LNCAP (cell line): ENCODE measurements around the gene RAET1L.

Experiments
- TF ChIP-seq, protein P1 (sequence below): fragments of 450-650 bp; IDR thresholded peaks from 2 replicates; pipeline ENCODE4 v1.5.1; 2017; ENCODE audit warnings: mild to moderate bottlenecking

RAET1L gene

DNA sequence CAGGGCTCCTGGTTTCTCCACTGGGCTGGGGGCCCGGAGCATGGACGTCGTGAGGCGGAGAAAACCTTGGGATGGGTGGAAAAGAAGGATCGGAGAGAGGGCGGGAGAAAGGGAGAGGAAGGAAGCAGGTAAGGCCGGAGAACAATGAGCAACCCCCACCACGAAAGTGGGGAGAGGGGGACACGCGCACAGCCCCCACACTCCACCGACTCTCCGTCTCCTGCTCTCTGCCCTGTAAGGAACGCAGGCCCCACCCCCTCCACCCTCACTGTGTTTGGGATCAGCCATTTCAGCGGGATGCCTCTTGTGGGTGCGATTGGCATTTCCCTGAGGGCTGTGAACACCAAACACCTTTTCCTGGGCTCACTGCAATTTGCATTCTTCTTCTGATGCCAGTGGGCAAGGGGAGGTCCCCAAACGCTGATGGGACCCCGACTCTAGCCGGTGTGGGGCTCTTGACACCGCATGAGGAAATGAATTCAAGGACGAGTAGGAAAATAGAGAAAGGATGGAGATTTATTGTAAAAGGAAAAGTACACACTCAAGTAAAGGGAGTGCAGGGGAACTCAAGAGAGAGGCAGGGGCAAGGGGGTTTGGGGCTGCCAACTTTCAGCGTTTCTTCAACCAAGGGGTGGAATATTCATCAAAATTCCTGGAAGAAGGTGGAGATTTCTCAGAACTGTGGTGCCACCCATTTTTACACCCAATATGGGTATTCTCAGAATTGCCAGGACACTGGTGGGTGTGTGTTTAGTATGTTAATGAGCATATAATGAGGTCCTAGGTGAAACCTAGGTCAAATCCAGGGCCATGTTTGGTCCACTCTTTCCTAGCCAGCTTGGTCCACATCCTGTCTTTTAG lies 13.1 kb upstream of the RAET1L start:
- TF ChIP-seq, protein P1, sequence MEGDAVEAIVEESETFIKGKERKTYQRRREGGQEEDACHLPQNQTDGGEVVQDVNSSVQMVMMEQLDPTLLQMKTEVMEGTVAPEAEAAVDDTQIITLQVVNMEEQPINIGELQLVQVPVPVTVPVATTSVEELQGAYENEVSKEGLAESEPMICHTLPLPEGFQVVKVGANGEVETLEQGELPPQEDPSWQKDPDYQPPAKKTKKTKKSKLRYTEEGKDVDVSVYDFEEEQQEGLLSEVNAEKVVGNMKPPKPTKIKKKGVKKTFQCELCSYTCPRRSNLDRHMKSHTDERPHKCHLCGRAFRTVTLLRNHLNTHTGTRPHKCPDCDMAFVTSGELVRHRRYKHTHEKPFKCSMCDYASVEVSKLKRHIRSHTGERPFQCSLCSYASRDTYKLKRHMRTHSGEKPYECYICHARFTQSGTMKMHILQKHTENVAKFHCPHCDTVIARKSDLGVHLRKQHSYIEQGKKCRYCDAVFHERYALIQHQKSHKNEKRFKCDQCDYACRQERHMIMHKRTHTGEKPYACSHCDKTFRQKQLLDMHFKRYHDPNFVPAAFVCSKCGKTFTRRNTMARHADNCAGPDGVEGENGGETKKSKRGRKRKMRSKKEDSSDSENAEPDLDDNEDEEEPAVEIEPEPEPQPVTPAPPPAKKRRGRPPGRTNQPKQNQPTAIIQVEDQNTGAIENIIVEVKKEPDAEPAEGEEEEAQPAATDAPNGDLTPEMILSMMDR: no peak

DNA sequence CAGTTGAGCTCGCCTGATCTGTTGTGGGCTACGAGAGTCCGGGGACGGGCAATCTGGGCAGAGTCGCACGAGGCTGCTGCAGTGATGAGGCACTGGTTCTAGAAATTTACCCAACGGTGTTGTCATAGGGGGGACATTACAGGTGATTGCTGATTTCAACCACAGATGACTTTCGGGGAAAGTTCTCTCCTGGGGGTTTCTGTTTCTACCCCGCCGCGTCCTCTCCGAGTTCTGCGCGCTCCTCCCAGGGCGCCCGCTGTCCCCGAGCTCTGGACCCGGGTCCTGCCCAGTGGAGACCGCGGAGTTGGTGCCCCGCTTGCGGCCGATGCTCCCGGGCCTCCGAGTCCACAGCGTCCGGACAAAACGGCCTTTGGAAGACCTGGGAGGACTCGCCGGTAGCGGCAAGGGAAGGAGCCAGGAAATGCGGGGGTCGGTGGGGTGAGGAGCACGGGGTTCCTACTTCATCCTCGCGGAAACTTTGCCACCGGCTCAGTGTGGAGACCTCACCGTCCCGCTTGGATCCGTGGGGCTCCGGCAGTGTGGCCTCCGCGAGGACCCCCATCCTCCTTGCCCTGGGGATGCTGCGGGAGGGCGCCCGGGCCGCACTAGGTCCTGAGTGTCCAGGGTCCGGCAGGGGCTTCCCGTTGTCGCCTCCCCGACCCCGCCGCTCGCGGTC lies 12.3 kb upstream of the RAET1L start:
- TF ChIP-seq, protein P1: no peak

DNA sequence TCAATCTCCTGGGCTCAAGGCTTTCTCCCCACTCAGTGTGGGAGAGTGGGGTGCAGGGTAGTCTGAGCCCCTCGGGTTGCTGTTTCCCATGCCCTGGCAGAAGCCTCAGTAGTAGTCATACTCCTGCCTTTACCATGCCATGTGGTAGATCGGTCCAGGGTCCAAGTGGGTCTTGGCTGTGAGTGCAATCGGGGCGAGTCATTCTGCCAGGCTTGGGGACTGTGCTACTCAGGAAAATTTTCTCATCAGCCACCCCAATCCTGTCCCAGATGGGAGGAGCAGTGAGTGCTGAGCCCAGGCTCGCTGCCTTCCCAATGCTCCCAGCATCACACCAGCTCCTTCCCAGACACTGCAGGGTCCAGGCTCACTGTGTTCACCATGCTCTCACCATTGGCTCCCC lies 10.7 kb upstream of the RAET1L start:
- TF ChIP-seq, protein P1: no peak

DNA sequence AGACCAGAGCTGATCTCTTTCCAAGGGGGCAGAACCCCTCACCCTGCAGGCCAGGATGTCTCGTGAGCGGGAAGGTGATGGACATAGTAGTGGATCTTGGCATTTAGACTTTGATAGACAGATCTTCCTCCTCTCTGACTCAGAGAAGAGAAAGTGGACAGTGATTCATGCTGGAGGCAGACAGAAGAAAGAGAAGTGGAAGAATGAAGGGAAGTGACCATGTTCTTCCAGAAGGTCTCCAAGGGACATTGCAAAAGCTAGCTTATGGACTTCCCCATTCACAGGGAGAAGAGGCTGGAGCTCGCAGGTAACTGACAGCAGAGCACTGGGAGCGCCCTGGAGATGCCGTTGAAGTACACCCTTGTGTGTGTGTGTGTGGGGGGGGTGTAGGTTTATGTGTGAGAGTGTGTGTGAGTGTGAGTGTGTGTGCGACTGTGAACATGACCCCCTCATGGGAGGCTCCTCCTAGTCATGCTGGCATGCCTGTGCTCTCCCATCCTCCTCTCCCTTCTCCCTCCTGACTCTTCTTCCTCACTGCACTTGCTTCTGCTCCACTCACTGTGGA lies 8.0 kb upstream of the RAET1L start:
- TF ChIP-seq, protein P1: no peak

DNA sequence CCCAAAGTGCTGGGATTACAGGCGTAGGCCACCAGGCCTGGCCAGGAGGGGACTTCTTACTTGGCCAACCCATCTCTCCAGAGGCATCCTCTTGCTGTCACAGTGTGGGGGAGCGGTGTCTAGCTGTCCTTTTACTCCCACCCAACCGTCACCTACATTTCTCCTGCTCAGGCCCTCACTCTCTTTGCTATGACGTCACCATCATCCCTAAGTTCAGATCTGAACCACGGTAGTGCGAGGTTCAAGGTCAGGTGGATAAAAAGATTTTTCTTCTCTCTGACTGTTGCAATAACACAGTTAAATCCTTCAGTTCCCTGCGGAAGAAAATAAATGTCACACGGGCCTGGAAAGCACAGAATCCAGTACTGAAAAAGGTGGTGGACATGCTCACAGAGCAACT lies 7.3 kb upstream of the RAET1L start:
- TF ChIP-seq, protein P1: no peak

DNA sequence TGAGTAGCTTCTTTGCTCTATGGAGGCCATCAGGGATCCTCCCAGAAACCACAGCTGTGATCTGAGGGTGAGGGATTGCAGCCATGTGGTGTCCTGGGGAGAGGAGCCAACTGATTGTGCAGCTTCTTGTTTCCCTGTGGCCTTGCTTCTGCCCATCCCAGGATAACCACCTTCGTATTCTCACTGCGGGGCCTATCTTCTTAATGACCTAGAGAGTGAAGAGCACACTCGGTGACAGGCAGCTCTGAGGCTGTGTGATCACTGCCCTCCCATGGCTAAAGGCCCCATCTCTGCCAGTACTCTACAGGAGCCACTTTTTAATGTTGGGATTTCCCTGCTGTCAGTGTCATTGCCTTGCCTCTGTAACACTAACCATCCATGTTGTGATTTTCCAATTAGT lies 5.3 kb upstream of the RAET1L start:
- TF ChIP-seq, protein P1: no peak

DNA sequence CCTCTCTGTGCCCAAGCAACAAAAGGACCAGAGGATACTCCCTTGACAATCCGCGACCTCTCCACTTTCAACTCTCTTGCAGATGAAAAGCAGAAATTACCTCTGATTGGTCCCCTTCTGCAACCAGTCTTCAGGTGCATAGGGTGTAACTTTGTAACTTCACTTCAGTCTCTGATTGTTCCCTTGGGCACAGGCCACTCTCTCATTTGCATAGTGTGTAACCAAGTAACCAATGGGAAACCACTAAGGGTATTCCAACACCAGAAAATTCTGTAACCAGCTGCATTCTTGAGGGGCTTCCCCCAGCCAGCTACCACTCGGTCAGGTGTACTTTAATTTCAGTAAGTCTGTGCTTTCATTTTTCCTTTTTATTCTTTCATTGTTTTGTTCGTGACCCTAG lies 4.4 kb upstream of the RAET1L start:
- TF ChIP-seq, protein P1: no peak
